Left renal pelvis (tissue), 4 donors: ENCODE data around the gene SPON1. TPM values are rescaled to one million over a fixed set of nuclear protein-coding genes. Genes with fewer than 3 reads are reported as not detected.
A peak's percentile ranks its signal among the peaks of the same experiment; 100 is the strongest.
"Not testable (repeated sequence)": the region's sequence is repeated elsewhere in the genome, so short reads cannot be mapped to it uniquely, and the experiment has no call there.

Experiments used
- DNase-seq, 4 donors: peaks; one replicate each; pipeline ENCODE4 v3.0.0-alpha.2; 2013; ENCODE audit warnings: low read depth in 4 of 4, low spot score in 3 of 4
- polyA plus RNA-seq, 4 donors: library from polyadenylated mRNA; unstranded; fragments of 120-200 nt; gene quantifications; one replicate each; pipeline ENCODE4 v1.2.1, GENCODE V29; 2013; ENCODE audit not compliant: insufficient read length in 4 of 4

SPON1 gene
- polyA plus RNA-seq, 4 donors: 45.0 to 101 (median 70.6) TPM

- no peak for DNase-seq
Measured at GRCh38 chr11:14229472-14229871, 266.9 kb downstream of the SPON1 start.

- DNase-seq: no peak
Measured at GRCh38 chr11:14230407-14230806, 267.9 kb downstream of the SPON1 start.

DNA sequence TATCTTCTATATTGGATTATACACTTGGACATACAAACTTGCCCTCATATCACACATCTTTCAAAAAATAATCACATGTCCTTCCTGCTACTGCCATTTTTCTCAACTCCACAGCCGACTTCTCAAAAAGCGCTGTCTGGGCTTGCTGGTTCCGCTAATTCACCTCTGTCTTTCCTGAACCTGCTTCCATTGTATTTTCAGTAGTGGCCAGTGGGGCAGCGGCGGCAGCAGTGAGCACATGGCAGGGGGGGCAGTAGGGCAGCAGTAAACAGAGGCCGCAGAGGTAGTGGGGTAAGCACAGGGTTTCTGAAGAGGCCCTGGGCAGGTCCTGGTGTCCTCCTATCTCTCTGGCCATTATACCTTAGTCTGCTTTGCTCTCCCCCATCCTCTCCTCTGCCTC is 270.1 kb downstream of the SPON1 start:
- DNase-seq: no peak

- DNase-seq: no peak
Measured at GRCh38 chr11:14234446-14234845, 271.9 kb downstream of the SPON1 start.

DNA sequence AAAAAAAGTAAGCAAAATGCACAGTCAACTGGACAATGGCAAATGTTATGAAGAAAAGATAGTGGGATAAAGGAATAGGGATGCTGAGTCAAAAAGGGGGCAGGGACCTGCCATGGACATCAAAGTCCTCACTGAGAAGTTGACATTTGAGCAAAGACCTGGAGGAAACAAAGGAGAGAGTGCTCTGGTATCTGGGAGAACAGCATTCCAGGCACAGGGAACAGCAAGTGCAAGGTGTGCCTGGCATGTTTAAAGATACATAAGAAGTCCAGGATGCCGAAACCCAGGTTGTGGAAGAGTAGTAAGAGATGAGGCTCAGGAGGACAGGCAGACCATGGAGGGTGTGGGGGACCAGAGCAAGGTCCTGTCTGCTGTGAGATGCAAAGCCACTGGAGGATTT is 273.2 kb downstream of the SPON1 start:
- DNase-seq: no peak

DNA sequence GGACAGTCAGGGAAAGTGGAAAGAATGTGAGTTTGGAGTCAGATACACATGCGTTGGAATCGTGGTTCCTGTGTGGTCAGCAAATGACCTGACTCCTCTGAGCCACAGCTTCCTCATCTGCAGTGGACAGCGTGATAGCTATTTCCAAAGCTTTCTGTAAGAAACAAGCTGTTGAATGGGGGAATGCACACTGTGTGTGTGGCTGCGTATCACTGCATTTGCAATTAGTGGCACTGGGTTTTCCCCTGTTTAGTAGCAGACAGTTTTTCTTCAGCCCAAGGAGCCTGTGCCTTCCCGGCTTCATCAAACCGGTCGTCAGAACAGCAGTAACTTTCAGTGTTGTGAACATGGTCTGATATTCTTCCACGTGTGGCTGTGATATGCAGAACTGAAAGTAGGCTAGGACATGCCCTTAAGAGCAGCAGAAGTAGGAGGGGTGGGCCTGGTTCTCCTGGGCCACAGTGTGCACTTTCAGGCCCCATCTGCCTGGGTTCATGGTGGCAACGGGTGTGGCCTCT is 275.0 kb downstream of the SPON1 start:
- DNase-seq: no peak

DNA sequence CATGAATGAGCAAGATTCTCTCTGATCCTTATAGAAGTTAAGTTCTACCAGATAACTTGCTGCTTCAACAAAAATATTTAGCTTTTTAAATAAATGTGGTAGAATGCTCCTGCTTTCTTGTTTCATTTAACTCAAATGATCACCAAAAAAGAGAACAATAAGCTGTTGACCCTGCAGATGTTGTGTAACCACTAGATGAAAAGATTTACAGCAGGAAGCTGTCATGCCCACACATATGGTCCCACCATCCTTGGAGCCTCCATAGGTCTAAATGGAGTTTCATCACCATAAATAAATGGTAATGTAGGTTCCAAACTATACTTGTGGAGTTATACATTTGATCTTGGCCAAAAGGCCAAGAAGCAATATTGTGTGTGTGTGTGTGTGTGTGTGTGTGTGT is 277.7 kb downstream of the SPON1 start:
- DNase-seq: no peak

DNA sequence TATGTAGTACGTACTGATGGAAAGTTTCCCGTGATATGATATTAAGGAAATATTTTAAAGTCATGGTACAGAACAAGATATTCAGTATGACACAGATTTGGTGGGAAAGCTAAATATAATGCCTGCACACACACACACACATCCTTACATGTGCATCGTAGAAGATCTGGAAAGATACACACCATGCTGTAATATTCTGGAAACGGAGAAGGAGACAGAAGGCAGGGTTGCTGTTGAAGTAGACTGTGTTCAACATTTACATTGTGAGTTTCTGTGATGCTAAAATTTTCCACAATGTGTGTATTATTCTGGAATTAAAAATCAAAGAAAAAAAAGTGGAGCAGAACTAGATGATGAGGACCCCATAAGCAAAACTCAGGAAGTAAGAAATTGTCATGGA is 278.4 kb downstream of the SPON1 start:
- DNase-seq: no peak

- DNase-seq: no peak
Measured at GRCh38 chr11:14242187-14242586, 279.7 kb downstream of the SPON1 start.

GRCh38 chr11:14242733-14243132 is 280.2 kb downstream of the SPON1 start:
- DNase-seq: no peak

- DNase-seq: no peak
Measured at GRCh38 chr11:14244926-14245325, 282.4 kb downstream of the SPON1 start.

DNA sequence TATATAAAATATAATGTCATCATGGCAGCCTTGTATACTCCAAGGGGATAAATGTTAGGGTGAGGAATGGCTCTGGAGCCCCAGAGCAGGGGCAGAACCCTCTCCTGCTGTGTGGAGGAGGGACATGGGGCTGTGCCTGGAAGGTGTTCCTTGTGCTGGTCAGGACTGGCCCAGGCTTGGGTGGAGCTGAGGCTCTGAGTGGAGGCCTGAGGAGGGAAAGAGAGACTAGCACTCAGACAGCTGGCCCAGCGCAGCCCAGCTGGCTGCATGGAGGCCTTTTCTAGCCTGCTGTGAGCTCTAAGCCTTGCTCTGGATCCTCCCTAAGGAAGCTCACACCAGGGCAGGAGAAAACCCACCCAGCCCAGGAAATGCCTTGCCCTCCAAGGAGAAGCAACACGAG is 282.9 kb downstream of the SPON1 start:
- DNase-seq: no peak

DNA sequence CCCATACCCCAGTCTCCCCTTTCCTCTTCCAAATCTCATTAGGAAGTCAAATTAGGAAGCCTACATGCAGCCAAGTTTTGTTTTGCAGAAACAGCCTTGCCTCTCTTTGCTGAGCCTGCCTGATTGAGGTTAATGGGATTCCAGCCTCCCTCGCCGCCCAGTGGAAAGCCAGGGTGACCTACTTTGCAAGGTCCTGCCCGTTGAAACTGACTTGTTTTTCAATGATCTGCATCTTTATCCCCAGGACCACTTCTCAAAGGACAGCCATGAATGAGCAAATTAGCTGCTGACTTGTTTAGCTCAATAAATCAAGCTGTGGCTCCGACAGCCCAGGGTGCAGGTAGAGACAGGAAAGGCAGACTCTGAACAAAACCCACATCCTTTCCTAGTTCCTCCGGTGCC is 286.1 kb downstream of the SPON1 start:
- peak in 1 of 4 donors; percentile 14 for DNase-seq

DNA sequence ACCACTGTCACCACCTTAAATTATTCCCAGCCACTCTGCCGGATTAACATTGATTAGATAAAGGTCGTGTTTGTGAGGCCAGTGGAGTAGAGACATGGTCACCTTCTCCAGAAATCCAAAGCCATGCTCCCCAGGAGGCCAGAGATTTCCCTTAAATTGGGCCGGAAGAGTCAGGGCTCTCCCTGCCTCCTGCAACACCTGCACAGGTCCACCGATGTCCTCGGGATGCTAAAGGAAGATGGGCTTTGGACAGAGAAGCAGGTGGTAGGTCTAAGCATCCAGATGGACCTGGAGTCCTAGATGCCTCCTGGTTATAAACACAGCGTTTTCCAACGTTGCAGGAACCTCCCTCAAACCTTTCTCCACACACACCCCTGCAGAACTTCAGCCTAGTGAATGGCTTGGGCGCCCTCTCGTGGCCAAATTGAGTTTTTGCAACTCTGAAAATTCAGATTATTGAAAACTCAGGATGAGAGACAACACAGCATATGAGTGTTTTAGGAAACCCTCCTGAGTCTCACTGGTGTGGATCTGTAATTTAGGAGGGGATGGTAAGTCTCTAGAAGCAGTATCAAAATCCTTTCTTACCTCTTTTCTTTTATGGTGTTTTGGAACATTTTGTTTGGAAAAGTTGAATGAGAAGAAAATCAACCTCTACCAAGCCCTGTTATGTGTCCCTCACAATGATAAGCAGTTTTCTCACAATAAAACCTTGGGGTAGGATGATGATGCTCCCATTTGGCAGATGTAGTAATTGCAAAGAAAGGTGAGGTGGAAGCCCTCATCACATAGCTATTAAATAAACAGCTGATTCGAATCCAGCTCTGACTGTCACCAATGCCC is 286.8 kb downstream of the SPON1 start:
- peak; percentile 20 to 39 (median 30) for DNase-seq

DNA sequence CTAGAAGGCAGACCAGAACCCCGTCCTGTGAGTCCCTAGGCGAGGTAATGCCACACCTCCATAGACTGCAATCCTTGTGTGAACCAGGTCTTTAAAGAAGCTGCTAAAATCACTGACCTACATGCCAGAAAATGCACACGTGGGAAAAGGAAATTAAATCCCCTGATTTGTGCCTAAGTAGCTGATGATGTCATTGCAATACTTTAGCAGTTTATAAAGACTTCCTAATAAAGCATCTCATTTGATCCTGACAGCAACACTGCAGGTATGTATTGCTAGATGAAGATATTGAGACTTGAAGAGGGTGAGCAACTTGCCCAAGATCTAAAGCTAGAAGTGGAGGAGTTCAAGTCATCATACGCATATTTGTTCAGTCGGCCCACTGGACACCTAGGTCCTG is 289.2 kb downstream of the SPON1 start:
- DNase-seq: no peak

DNA sequence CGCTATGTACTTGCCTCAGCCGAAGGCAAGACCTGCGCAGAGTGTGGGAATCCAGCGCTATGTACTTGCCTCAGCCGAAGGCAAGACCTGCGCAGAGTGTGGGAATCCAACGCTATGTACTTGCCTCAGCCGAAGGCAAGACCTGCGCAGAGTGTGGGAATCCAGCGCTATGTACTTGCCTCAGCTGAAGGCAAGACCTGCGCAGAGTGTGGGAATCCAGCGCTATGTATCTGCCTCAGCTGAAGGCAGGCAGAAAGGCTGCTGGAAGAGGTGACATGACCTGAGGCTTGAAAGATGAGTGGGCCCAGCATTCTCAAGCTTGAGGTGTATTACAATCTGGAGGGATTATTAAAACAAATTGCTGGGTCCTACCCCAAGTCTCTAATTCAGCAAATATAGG is 290.0 kb downstream of the SPON1 start:
- DNase-seq: not testable (repeated sequence)

GRCh38 chr11:14253421-14253820 is 290.9 kb downstream of the SPON1 start:
- DNase-seq: no peak

DNA sequence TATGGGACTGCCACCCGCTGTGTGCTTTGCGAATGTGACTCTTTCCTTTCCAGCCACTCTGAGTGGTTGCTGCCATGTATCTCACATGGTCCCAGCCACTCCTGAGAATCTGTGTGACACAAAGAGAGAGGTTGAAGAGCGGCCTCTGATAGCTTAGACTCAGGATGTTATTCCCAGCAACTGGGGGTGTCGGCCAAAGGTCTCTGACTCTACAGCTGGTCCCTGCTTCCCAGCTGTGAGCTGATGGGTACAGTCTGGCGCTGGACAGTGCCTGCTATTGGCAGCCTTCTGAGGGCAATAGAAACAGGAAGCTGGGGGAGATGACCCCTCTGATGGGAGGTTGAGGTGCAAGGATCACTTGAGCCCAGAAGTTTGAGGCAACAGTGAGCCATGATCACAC is 291.3 kb downstream of the SPON1 start:
- no peak for DNase-seq

GRCh38 chr11:14254533-14255237 is 292.2 kb downstream of the SPON1 start:
- no peak for DNase-seq

DNA sequence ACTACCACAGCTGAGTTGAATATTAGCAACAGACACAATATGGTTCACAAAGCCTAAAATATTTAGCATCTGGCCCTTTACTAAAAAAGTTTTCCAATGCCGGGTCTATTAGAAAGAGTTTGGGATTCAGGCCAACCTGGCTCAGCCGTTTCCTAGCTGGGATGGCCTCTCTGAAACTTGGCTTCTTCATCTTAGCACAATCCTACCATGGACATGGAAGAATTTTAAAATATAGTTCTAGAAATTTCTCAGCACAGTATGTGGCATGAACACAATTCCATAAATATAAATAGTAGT is 292.7 kb downstream of the SPON1 start:
- DNase-seq: no peak

GRCh38 chr11:14258221-14258935 is 295.9 kb downstream of the SPON1 start:
- DNase-seq: no peak
